Measurements from ENCODE around the gene AKT1.

DNA sequence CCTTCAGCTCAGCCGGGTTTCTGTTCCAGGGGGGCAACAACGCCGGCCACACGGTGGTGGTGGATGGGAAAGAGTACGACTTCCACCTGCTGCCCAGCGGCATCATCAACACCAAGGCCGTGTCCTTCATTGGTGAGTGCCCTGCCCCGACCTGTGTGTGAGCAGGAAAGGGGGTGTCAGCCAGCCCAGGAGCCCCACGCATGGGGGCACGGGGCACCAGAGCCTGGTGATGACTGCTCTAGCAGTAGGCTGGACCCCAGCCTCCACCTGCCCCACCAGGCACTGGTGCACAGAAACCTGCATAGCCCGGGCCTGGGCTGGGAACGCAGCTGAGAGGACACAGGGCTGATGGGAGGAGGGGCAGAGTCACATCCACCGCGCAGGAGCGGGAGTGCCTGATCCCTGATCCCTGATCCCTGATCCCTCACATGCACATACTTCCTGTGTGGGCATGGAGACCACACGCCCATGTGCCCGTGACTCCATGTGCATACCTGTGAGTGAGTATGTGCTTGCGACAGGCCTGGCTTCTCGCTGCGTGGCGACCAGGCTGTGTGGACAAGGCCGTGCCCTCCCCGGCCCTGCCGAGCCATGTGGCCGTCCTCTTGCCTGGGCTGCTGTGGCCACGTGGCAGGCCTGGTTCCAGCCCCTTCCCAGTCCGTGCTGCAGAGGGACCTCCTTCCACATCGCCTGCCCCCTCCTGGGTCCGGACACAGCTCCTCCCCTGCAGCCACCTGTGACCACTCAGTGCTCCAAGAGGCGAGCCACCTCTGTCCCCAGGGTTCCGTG, 60.4 kb downstream of the AKT1 start:
- TF ChIP-seq, protein P1, sequence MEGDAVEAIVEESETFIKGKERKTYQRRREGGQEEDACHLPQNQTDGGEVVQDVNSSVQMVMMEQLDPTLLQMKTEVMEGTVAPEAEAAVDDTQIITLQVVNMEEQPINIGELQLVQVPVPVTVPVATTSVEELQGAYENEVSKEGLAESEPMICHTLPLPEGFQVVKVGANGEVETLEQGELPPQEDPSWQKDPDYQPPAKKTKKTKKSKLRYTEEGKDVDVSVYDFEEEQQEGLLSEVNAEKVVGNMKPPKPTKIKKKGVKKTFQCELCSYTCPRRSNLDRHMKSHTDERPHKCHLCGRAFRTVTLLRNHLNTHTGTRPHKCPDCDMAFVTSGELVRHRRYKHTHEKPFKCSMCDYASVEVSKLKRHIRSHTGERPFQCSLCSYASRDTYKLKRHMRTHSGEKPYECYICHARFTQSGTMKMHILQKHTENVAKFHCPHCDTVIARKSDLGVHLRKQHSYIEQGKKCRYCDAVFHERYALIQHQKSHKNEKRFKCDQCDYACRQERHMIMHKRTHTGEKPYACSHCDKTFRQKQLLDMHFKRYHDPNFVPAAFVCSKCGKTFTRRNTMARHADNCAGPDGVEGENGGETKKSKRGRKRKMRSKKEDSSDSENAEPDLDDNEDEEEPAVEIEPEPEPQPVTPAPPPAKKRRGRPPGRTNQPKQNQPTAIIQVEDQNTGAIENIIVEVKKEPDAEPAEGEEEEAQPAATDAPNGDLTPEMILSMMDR (IDR thresholded peaks at IDR 0.05; ENCODE audit: insufficient read depth, low read depth, low read length): no peak
- TF ChIP-seq EZH2 (IDR thresholded peaks at IDR 0.05; ENCODE audit: insufficient read depth, low read length): no peak
